SH-SY5Y (cell line): Measurements from ENCODE around the gene KRABD2.

Experiments used
- GATA2 ChIP-seq: IDR thresholded peaks from 2 replicates; pipeline ENCODE4 v1.6.1; 2011; ENCODE audit warnings: mild to moderate bottlenecking, low read depth, low read length
- GATA3 ChIP-seq: IDR thresholded peaks from 2 replicates; pipeline ENCODE4 v1.6.1; 2011; ENCODE audit warnings: low read depth, mild to moderate bottlenecking, low read length, moderate library complexity

GRCh38 chr17:8341456-8341855 is 35.0 kb downstream of the KRABD2 start:
- no peak for TF ChIP-seq GATA3
- TF ChIP-seq GATA2 = no peak
